ENCODE data around the gene CASP9.

The CASP9 gene

DNA sequence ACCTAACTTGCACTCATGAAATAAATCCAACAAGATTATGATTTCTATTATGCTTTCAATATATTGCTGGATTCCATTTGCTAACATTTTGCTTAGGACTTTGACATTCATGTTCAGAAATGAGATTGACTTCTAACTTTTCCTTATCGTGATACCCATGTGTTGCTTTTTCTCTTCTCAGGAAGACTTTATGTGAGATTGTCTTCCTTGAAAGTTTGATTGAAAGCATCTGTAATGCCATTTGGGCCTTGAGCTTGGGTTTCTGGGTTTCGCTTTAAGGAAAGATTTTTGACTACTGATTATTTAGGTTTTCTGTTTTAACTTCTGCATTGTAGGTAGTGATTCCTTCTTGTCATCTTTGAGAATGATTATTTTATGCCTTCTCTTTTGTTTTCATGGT lies 33.0 kb upstream of the CASP9 start:
- TF ChIP-seq, protein P1, sequence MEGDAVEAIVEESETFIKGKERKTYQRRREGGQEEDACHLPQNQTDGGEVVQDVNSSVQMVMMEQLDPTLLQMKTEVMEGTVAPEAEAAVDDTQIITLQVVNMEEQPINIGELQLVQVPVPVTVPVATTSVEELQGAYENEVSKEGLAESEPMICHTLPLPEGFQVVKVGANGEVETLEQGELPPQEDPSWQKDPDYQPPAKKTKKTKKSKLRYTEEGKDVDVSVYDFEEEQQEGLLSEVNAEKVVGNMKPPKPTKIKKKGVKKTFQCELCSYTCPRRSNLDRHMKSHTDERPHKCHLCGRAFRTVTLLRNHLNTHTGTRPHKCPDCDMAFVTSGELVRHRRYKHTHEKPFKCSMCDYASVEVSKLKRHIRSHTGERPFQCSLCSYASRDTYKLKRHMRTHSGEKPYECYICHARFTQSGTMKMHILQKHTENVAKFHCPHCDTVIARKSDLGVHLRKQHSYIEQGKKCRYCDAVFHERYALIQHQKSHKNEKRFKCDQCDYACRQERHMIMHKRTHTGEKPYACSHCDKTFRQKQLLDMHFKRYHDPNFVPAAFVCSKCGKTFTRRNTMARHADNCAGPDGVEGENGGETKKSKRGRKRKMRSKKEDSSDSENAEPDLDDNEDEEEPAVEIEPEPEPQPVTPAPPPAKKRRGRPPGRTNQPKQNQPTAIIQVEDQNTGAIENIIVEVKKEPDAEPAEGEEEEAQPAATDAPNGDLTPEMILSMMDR (IDR thresholded peaks at IDR 0.05), result no peak

- TF ChIP-seq, protein P1 (IDR thresholded peaks at IDR 0.05), result no peak
These were observed 26.6 kb upstream of the CASP9 start for GRCh38 chr1:15550573-15550972.

DNA sequence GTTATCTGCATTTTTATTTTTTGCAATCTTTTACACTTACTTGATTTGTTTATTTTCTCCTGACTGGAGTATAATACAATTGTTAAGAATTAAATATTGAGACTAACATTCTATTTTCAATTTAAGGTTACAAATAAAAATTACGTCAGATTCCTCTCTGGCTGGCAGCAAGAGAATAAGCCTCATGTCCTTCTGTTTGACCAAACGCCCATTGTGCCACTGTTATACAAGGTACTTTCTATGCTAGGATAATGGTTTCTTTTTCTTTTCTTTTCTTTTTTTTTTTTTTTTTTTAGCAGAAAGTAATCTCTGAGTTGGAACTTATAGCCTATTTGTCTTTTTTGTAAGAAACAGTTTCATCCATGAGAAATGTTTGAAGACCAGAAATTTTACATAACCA lies 22.6 kb upstream of the CASP9 start:
- TF ChIP-seq, protein P1 (IDR thresholded peaks at IDR 0.05), result no peak

- TF ChIP-seq, protein P1 (IDR thresholded peaks at IDR 0.05), result no peak
These were observed 19.9 kb upstream of the CASP9 start for GRCh38 chr1:15543589-15544568.

DNA sequence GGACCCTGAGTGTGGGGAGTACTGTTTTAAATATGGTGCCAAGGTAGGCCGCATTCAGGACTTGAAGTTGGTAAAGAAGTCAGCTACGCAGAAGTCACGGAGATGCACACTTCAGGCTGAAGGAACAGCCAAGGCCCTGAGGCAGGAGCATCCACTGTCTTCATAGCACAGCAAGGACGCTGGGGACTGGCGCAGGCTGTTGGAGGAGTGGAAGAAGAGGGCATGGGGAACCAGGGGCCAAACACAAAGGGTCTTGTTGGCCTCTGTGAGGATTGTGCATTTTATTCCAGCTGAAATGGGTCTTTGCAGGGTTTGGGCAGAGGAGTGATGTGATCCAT lies 19.2 kb upstream of the CASP9 start:
- TF ChIP-seq, protein P1 (IDR thresholded peaks at IDR 0.05), result no peak

- TF ChIP-seq, protein P1 (IDR thresholded peaks at IDR 0.05), result no peak
These were observed 18.6 kb upstream of the CASP9 start for GRCh38 chr1:15542388-15543250.

GRCh38 chr1:15541231-15541792 lies 17.3 kb upstream of the CASP9 start:
- TF ChIP-seq, protein P1 (IDR thresholded peaks at IDR 0.05), result no peak
